Smooth muscle cell of trachea (primary cell): Measurements from ENCODE around the gene LRIF1. TPM values are rescaled to one million over a fixed set of nuclear protein-coding genes. Genes with fewer than 3 reads are reported as not detected.

Source experiments
- total RNA-seq: library from RNA; depleted of rRNA; stranded (reverse); fragments of >200 nt; gene quantifications from 2 replicates; pipeline ENCODE4 v1.2.1, GENCODE V29; 2014

LRIF1 gene
- 7.8 and 11.1 TPM in 2 replicates for total RNA-seq

GRCh38 chr1:110963691-110964454 is at the start of gene LRIF1:
Gene LRIF1 (minus strand): TSS chr1:110963922. CDS start chr1:110963688, 234 bp downstream.

Other genes with a start within 250 kb of the LRIF1 start
- not detected in 2 replicates for gene CD53, start 90.8 kb downstream of the LRIF1 start, total RNA-seq
- 54.7 and 81.2 TPM in 2 replicates for gene DRAM2, start 176.2 kb upstream of the LRIF1 start, total RNA-seq
- 47.1 and 49.3 TPM in 2 replicates for gene CEPT1, start 176.3 kb upstream of the LRIF1 start, total RNA-seq
- 3.3 and 22.7 TPM in 2 replicates for gene DENND2D, start 236.7 kb upstream of the LRIF1 start, total RNA-seq